ENCODE results near the gene CDH13.

Gene CDH13

DNA sequence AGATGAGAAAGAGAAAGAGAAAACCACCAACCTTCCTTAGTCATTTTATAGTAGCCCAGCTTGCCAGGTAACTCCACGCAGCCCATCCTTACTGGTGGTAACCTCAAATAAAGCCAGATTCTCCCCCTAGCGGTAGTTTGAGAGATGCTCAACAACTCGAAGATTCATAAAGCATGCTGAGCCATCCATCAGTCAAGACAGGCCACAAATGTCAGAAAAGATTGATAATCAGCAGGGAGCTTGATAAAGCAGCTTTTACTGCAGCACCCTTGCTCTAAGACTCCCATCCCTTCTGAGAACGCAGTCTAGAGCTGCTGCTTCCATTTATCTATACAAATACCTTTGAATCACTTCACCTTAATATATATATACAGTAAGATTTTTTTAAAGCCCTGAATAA is 729.5 kb downstream of the CDH13 start:
- DNase-seq (ENCODE audit: low spot score) = peak; percentile 38

DNA sequence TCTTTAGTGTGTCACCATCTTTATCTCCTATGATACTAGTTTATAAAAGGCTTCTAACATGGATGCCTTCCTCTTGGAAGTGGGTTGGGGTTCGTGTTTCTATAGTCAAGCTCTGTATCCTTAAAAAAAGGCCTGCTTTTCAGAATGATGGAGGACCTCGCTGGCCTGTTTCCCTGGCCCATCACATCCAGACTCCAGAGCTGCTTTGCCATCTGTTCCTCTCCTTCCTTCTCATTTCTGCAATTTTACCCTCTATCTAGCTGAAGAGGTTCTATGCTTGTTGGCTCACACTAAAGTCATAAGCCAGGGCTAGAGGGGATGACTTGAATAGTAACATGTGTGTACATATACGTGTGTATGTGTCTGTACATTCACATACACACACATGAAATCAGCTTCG is 730.2 kb downstream of the CDH13 start:
- DNase-seq (ENCODE audit: low spot score) = no peak

- DNase-seq (ENCODE audit: low spot score) = no peak
Measured at GRCh38 chr16:83363521-83363920, 736.8 kb downstream of the CDH13 start.

DNA sequence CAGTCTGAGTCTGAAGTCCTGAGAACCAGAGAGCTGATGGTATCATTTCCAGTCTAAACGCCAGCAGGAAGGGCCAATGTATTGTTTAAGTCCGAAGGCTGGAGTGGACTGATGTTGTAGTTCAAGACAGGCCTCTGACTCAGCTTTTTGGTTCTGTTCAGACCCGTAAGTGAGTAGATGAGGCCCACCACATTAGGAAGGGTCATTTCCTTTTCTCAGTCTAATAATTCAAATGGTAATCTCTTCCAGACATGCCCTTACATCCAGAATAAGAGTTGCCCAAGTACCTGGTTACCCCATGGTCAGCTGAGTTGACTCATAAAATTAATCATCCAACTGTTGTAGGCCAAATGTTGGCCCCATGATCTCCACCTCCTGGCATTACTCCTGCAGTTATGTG is 738.4 kb downstream of the CDH13 start:
- no peak for DNase-seq (ENCODE audit: low spot score)

- DNase-seq (ENCODE audit: low spot score) = no peak
Measured at GRCh38 chr16:83366228-83366627, 739.5 kb downstream of the CDH13 start.

- DNase-seq (ENCODE audit: low spot score) = no peak
Measured at GRCh38 chr16:83374979-83375378, 748.2 kb downstream of the CDH13 start.

GRCh38 chr16:83389751-83390150 is 763.0 kb downstream of the CDH13 start:
- no peak for DNase-seq (ENCODE audit: low spot score)

DNA sequence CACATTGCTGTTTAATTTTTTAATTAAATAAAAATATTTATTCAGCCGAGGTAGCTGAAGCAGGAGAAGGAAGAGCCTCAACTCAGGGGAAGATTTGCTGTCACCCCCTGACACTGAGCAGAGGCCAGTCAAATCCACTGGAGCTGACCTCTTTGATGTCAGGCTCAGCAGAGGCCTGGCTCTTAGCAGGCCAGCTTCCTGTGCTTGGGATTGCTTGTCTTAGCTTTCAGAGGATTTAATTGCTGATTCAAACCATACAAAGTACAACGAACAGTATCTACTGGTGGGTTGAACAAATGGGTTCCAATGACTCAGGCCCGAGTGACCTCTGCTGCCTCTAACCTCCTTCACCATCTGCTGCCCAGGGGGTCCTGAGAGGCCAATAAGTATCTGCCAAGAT is 764.0 kb downstream of the CDH13 start:
- no peak for DNase-seq (ENCODE audit: low spot score)

- DNase-seq (ENCODE audit: low spot score) = no peak
Measured at GRCh38 chr16:83392743-83393142, 766.0 kb downstream of the CDH13 start.

GRCh38 chr16:83393196-83393981 is 766.6 kb downstream of the CDH13 start:
- no peak for DNase-seq (ENCODE audit: low spot score)

GRCh38 chr16:83397601-83398291 is 771.0 kb downstream of the CDH13 start:
- DNase-seq (ENCODE audit: low spot score) = no peak

- DNase-seq (ENCODE audit: low spot score) = no peak
Measured at GRCh38 chr16:83400234-83400633, 773.5 kb downstream of the CDH13 start.

DNA sequence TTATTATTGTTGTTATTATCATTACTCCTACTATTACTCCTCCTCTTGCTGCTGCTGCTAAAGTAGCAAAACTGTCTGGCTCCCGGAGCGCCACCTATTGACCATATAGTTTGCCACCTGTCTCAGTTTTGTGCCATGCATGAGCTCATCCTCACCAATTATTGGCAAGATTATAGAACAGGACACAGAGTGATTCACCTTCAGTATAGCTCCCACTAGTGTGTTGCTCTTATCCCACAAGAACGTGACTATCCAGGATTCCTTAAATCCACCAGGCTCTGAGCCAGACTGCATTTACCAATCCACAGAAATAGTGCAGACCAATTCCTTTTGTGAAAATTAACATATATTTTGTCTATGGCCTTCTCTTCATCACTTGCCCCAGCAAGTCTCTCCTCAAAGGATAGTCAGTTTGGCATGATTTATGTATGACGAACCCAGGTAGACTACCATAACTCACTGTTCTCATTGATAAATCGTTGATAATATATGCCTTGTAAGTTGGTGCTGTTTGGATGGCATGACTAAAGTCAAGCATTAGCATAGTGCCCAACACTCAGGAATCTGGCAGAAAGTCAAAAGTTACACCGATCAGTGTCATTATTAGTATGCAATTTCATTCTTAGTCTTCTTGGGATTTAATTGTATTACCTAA is 775.5 kb downstream of the CDH13 start:
- no peak for DNase-seq (ENCODE audit: low spot score)

- no peak for DNase-seq (ENCODE audit: low spot score)
Measured at GRCh38 chr16:83402967-83403366, 776.2 kb downstream of the CDH13 start.

DNA sequence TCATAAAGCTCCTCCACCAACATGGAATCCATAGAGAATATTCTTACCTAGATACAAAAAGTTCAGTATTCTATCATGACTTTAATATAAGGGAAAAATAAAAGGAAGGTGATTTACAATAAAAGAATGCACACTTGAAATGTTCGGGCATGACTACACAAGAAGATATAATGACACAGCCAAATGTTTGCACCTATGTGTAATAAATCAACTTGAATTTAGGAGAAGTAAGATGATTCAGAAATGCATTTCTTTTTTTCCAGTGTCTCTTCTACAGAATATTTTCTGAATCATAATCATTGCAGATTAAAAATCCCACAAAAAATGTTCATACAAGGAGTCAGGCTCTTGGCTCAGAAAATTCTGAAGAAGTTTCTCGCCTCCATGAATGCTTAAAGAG is 777.0 kb downstream of the CDH13 start:
- no peak for DNase-seq (ENCODE audit: low spot score)

DNA sequence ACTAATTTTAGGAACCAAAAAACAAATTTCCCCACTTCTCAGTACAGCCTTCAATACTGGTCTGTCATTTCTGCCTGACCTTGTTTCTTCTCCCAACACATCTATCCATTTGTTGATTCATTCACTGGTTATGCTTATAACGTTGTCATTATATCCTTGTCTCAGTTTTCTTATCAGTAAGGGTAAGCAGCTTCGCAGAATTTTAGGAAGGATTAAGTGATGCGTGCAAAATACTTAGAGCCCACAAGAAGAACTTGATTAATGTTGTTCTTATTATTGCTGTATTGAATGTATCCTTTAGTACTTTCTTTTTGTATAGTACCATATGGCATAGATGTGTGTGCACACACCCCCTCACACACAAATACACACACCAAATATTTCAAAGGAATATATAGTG is 777.5 kb downstream of the CDH13 start:
- DNase-seq (ENCODE audit: low spot score) = no peak

DNA sequence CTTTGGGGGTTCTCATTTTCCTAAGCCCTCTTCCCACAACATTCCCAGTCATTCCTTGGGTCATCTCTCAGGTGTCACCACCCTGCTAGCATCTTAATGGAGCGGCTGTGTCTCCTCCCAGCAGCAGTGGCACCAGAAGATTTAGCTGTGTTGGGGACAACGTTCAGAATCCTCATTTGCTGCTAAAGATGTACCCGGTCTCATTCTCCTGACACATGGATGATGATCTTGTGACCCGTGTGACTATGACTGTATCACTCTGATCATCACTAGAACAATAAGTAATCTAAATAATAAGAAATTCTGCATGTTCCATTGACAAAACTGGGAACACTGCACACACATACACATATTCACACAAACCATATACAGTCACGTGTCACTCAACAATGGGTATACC is 781.2 kb downstream of the CDH13 start:
- no peak for DNase-seq (ENCODE audit: low spot score)

DNA sequence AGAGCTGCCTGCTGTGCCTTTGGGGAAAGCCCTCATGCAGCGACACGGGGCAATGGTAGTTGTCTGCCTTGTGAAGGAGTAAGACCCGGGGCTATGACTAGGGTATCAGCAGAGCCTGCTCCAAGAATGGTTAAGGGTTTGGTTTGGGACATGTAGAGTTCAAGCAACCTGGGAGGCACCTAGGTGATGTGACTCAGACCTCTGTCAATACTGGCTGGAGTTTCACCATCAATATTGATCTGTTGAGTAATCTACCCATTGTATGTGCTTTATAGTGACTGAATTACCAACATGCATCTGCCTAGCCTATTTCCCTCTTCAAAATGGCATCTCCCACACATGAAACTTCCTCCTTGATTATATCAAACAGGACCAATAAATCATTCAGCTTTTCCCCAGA is 782.6 kb downstream of the CDH13 start:
- DNase-seq (ENCODE audit: low spot score) = no peak

GRCh38 chr16:83418565-83418964 is 791.8 kb downstream of the CDH13 start:
- no peak for DNase-seq (ENCODE audit: low spot score)

- peak; percentile 3 for DNase-seq (ENCODE audit: low spot score)
Measured at GRCh38 chr16:83420206-83420760, 793.5 kb downstream of the CDH13 start.

DNA sequence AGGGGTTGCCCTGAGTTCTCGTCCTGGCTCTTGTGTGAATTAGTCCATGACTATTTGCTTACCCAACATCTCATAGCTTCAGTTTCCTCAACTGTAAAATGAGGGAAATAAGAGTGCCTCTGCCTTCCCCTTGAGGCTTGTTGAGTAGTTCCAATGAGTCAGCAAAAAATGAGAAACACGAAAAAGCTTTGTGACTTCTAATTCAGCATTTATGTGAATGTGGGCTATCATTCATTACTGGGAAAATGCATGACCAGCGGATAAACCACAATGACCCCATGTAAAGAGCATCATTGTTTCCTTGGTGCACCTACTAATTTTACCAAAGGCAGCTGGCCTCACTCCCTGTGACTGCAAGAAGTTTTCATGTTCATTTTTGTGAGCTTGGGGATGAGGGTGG is 806.4 kb downstream of the CDH13 start:
- DNase-seq (ENCODE audit: low spot score) = no peak

- DNase-seq (ENCODE audit: low spot score) = no peak
Measured at GRCh38 chr16:83437036-83437435, 810.3 kb downstream of the CDH13 start.

DNA sequence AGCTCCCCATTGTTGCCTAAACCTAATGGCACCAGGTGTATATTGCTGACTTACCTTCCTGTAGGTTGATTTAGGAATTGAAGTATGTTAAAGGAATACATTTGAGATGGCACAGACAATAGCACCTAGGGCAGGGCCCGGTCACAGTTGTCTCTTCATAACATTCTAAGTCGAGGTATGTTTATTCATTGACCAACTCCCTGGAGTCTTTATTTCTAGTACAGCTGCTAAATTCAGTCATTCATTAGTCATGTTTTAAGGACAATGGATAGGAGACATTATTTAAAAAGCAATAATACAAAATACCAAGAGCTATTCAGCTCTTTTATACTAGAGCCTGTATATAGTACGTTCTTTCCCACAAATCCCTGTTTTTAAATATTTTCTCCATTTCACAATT is 811.6 kb downstream of the CDH13 start:
- no peak for DNase-seq (ENCODE audit: low spot score)

Data from COLO829 (cell line).